GM18867 (cell line): ENCODE data around the gene VEGFC.

Source experiments
- ATAC-seq: cut with Tn5 transposase; IDR thresholded peaks from one replicate; pipeline ENCODE4 v1.9.1; 2021; ENCODE audit warnings: mild to moderate bottlenecking, moderate library complexity; ENCODE audit not compliant: unreplicated experiment

Gene VEGFC

DNA sequence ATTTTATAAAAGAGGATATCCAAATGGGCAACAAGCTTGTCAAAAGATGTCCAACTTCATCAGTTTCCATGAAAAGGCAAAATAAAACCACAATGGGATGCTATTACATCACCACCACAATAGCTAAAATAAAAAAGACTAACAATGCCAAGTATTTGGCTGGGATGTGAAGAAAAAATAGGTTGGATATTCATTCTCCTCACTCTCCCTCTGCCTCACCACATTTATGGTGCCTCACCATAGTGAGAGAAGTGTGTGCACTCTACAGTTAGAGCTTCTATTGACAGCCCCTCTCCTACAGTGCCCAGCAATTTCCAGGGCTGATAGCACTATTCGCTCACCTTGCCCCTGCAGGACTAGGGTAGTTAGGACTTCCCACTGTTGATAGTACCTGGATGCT, 25.5 kb downstream of the VEGFC start:
- ATAC-seq = no peak

- ATAC-seq = no peak
Observed at GRCh38 chr4:176762661-176763308, 29.9 kb downstream of the VEGFC start.

GRCh38 chr4:176761872-176762271, 30.9 kb downstream of the VEGFC start:
- no peak for ATAC-seq

DNA sequence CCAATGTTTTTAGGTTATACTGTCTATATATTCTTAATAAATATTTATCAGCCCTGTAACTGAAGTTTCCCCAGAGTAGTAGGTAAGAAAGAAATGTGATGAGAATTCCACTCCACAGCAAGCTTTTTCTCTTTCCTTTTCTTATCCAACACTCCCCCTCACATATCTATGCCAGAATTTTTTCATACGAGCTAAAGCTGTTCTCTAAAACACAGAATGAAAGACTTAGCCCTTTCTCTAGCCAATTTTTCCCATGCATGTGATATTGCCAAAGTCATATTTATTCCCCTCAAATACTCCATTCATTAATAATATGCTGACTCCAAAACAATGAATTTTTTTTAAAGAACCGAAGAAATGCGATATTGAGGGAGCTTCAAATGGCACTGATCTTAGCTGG, 32.3 kb downstream of the VEGFC start:
- ATAC-seq = no peak

DNA sequence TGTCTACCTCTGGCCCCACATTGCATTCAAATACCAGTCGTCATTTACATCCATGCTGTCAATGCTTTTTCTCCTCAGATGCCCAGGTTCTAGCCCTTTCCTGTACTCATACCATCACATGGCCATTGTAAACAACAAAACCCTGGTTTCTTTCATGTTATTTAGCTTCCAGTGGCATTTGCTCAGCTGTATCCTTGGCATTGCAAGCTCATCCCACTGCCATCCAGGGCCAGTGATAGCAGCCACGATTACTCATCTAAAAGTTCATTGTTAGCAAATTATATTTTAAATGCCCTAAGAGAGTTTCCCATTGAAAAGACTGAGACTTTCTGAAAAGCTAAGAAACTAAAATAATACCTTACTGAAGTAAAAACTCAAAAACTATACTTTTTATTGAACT, 34.0 kb downstream of the VEGFC start:
- ATAC-seq = no peak

GRCh38 chr4:176758323-176758722, 34.4 kb downstream of the VEGFC start:
- ATAC-seq = no peak

DNA sequence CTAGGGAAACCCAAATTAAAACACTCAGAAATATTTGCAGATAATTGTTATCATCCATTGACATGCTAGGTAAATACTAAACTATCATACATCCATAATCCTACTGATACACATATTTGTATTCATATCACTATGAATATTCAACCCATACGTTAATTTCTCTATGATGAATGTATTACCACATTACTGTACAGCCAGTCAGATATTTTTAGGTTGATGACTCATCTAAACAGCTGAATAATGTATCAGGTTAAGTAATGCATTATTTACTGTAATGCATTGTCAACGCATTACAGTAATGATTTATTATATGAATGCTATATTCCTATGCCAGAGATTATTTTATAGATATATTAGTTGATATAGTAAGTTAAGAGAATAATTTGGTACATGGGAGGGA, 37.1 kb downstream of the VEGFC start:
- no peak for ATAC-seq

GRCh38 chr4:176755001-176755400, 37.7 kb downstream of the VEGFC start:
- ATAC-seq = no peak

- peak; percentile 25 for ATAC-seq
Observed at GRCh38 chr4:176753049-176753448, 39.7 kb downstream of the VEGFC start.

DNA sequence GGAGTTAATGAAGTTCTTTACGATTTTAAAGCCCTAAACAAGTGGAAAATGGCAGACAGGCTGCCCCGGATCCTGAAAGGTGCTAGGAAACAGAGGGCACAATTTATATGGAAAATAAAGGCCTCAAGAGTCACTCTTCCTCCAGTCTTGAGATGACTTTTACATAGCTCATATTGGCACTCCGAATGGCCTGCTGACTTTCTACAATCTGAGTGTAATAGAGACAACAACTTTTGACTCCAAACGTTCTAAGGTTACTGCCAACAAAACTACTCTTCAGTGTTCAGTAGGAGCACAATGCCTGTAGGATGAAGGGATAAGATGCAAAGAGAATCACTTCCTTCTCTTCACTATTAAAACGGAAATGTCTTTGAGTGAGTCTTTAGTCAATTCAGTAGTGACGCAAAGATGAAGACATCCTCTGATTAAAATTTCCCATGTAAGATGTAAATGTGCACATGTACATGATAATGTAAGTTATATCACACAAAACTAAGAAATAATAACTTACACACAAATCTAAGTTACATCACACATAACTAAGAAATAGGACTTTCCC, 40.5 kb downstream of the VEGFC start:
- peak; percentile 72 for ATAC-seq

GRCh38 chr4:176751061-176751460, 41.7 kb downstream of the VEGFC start:
- ATAC-seq = no peak

- ATAC-seq = no peak
Observed at GRCh38 chr4:176746846-176747245, 45.9 kb downstream of the VEGFC start.

DNA sequence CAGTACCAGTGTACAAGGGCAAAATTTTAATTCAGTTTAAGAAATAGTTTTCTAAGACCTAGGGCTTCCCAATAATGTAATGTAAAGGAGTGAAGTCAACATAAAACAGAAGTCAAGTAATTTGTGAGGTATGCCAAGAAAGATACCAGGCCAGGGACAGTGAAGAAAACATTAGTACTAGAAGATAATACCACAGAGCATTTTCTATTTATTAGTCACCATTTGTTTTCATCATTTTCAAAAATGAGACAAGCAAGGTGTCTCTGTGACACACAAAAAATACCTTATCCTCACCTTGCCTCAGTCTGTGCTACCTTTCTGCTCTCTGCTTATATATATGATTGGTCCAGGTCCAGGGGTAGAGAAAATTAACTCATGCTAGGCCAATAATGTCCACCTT, 46.8 kb downstream of the VEGFC start:
- no peak for ATAC-seq

- no peak for ATAC-seq
Observed at GRCh38 chr4:176744091-176744490, 48.6 kb downstream of the VEGFC start.

- ATAC-seq = no peak
Observed at GRCh38 chr4:176742211-176742610, 50.5 kb downstream of the VEGFC start.

- no peak for ATAC-seq
Observed at GRCh38 chr4:176741253-176741652, 51.5 kb downstream of the VEGFC start.

DNA sequence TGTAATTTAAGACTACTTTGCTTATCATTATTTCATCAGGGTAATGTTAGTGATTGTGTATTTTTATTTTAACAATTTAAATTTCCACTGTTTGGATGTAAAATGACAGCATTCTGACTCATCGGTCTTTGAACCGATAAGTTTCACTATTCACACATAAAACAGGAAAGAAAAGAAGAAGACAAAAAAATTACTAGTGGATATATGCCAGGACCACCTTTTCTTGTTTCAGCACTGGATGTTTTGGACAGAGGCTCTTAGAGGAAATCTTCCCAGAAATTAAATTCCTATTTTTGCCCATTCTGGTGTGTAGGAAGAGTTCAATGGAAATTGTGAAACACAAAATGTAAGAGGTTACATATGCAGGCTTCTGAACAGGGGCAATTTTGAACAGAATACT, 57.4 kb downstream of the VEGFC start:
- no peak for ATAC-seq

- no peak for ATAC-seq
Observed at GRCh38 chr4:176734461-176734860, 58.3 kb downstream of the VEGFC start.

- ATAC-seq = no peak
Observed at GRCh38 chr4:176729489-176729888, 63.2 kb downstream of the VEGFC start.

DNA sequence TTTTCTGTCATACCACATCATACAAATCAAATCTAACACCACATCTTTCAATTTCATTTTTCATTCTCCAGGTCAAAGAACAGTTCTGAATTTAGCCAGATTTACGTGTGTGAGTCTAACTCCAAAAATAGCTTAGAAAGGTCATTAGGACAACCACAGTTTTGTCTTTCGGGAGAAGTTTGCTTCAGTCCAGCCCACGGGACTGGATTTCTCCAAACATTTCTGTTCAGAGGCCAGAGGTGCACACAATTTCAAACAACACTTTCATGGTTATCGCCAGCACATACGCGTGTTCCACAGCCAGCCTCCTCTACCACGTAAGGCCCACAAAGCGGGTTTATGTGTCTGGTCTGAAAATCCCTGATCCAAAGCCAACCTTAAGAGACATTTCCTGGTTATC, 65.9 kb downstream of the VEGFC start:
- no peak for ATAC-seq

DNA sequence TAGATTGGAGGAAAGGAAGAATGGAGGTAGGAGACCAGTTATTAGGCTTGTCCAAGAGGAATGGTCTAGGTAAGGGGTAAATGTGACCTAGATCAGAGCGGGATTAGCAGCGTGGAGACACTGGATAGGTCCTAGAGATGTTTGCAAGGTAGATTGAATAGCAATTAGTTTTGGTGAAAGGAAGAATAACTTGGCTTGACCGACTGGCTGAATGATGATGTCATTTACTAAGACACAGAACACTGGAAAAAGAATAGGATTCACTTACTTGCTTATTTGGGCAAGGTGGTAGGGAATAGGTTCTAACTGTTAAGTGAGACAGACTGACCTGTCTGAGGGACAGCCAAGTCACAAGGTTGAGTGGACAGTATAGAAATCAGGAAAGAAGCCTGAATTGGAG, 71.3 kb downstream of the VEGFC start:
- ATAC-seq = no peak

- no peak for ATAC-seq
Observed at GRCh38 chr4:176718881-176719280, 73.8 kb downstream of the VEGFC start.

- no peak for ATAC-seq
Observed at GRCh38 chr4:176717237-176717636, 75.5 kb downstream of the VEGFC start.
